Measurements from ENCODE around the gene INPP4B. TPM values are rescaled to one million over a fixed set of nuclear protein-coding genes. Genes with fewer than 3 reads are reported as not detected.

The INPP4B gene
- total and polyA plus RNA-seq, 2 donors: 2.3 to 7.8 TPM

- no peak for DNase-seq (ENCODE audit: low read depth in 6 of 9, low spot score in 9 of 9)
- peaks cover 0 to 3% of the 10 kb centered on the region in 2 donors for H3K4me1 ChIP-seq (ENCODE audit: control insufficient read depth in 2 of 2, insufficient read depth in 2 of 2, low read length in 2 of 2)
- WGBS: 89% methylated on average over 1 of the region's 1 CpG
- H3K4me3 ChIP-seq (ENCODE audit: low read length in 2 of 2): no peak overlapping the region
- no peak overlapping the region for H3K27ac ChIP-seq (ENCODE audit: low read depth in 1 of 2, low read length in 1 of 2)
- H3K36me3 ChIP-seq (ENCODE audit: control insufficient read depth in 2 of 2, insufficient read depth in 2 of 2, low read length in 1 of 2): no peaks in the 10 kb centered on the region
- H3K9me3 ChIP-seq (ENCODE audit: control insufficient read depth in 2 of 2, insufficient read depth in 1 of 2, low read length in 1 of 2): no peaks in the 10 kb centered on the region
- no peaks in the 10 kb centered on the region for H3K27me3 ChIP-seq (ENCODE audit: control insufficient read depth in 2 of 2, insufficient read depth in 1 of 2, low read length in 1 of 2)
These were observed 716.2 kb downstream of the INPP4B start for GRCh38 chr4:142129931-142130330.

- WGBS: 92% methylated on average over 3 of the region's 3 CpGs
- Histone ChIP-seq H3K27ac (ENCODE audit: low read depth in 1 of 2, low read length in 1 of 2) (no peak overlapping the region), H3K27me3 (ENCODE audit: control insufficient read depth in 2 of 2, insufficient read depth in 1 of 2, low read length in 1 of 2) (no peaks in the 10 kb centered on the region), H3K36me3 (ENCODE audit: control insufficient read depth in 2 of 2, insufficient read depth in 2 of 2, low read length in 1 of 2) (no peaks in the 10 kb centered on the region), H3K9me3 (ENCODE audit: control insufficient read depth in 2 of 2, insufficient read depth in 1 of 2, low read length in 1 of 2) (no peaks in the 10 kb centered on the region), H3K4me1 (ENCODE audit: control insufficient read depth in 2 of 2, insufficient read depth in 2 of 2, low read length in 2 of 2) (peaks cover 0 to 3% of the 10 kb centered on the region in 2 donors), H3K4me3 (ENCODE audit: low read length in 2 of 2) (no peak overlapping the region)
- DNase-seq (ENCODE audit: low read depth in 6 of 9, low spot score in 9 of 9): no peak
These were observed 716.6 kb downstream of the INPP4B start for GRCh38 chr4:142129473-142129872.

DNA sequence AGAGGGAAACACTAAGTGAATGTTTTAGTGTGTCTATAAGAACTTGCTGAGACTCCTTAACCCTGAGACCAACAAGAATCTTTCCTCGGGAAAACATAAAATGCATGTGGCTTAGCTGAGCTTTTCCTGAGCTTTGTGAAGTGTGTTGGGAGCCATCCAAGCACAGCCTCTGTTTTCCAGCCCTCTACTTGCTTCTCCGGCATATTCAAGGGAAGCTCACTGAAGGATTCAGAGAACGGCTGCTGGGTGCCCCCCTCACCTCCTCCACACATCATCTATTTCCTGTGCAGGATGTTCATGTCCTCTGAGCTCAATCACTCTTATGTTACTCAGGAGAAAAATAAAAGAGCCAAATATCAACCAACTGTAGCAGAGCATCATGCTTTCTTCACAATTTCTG is 717.6 kb downstream of the INPP4B start:
- WGBS: 44% methylated on average over 3 of the region's 3 CpGs
- Histone ChIP-seq H3K36me3 (ENCODE audit: control insufficient read depth in 2 of 2, insufficient read depth in 2 of 2, low read length in 1 of 2) (no peaks in the 10 kb centered on the region), H3K4me3 (ENCODE audit: low read length in 2 of 2) (no peak overlapping the region), H3K4me1 (ENCODE audit: control insufficient read depth in 2 of 2, insufficient read depth in 2 of 2, low read length in 2 of 2) (peaks cover 0 to 3% of the 10 kb centered on the region in 2 donors), H3K27me3 (ENCODE audit: control insufficient read depth in 2 of 2, insufficient read depth in 1 of 2, low read length in 1 of 2) (no peaks in the 10 kb centered on the region), H3K27ac (ENCODE audit: low read depth in 1 of 2, low read length in 1 of 2) (no peak overlapping the region), H3K9me3 (ENCODE audit: control insufficient read depth in 2 of 2, insufficient read depth in 1 of 2, low read length in 1 of 2) (no peaks in the 10 kb centered on the region)
- DNase-seq (ENCODE audit: low read depth in 6 of 9, low spot score in 9 of 9): peak in 2 of 9 donors; percentile 18 to 34

DNA sequence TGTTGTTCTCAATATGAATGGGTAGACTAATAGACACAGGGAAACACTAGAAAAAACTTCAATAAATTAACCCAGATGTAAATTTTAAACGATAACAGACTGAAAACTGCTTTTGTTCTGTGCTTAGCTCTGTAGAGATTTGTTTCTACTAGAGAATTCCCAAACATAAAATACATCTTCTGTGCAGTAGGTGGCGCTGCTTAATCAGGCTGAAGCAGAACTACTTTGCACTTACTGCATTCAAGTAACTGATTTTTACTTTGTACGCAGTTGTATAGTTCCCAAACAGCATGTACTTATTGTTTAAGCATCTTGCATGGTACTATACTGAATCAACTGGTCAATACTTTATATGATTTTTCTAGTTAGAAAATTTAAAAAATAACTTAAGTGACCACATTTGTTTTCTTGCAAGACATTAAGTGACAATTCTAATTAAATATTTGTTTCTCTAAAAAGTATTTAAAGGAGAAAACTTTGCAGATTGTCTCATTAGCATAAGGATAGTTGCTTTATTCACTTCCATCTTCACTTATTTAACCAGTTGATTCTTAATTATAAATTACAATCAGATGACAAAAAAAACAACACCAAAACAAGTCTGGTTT is 719.1 kb downstream of the INPP4B start:
- H3K4me1 ChIP-seq (ENCODE audit: control insufficient read depth in 2 of 2, insufficient read depth in 2 of 2, low read length in 2 of 2): peaks cover 0 to 3% of the 10 kb centered on the region in 2 donors
- no peak overlapping the region for H3K27ac ChIP-seq (ENCODE audit: low read depth in 1 of 2, low read length in 1 of 2)
- H3K36me3 ChIP-seq (ENCODE audit: control insufficient read depth in 2 of 2, insufficient read depth in 2 of 2, low read length in 1 of 2): no peaks in the 10 kb centered on the region
- H3K9me3 ChIP-seq (ENCODE audit: control insufficient read depth in 2 of 2, insufficient read depth in 1 of 2, low read length in 1 of 2): no peaks in the 10 kb centered on the region
- H3K4me3 ChIP-seq (ENCODE audit: low read length in 2 of 2): no peak overlapping the region
- no peaks in the 10 kb centered on the region for H3K27me3 ChIP-seq (ENCODE audit: control insufficient read depth in 2 of 2, insufficient read depth in 1 of 2, low read length in 1 of 2)
- peak; percentile 33 to 84 (median 67) for DNase-seq (ENCODE audit: low read depth in 6 of 9, low spot score in 9 of 9)
- 26% methylated on average over 3 of the region's 3 CpGs for WGBS

- DNase-seq (ENCODE audit: low read depth in 6 of 9, low spot score in 9 of 9): no peak
- Histone ChIP-seq H3K27me3 (ENCODE audit: control insufficient read depth in 2 of 2, insufficient read depth in 1 of 2, low read length in 1 of 2) (no peaks in the 10 kb centered on the region), H3K4me1 (ENCODE audit: control insufficient read depth in 2 of 2, insufficient read depth in 2 of 2, low read length in 2 of 2) (peaks cover 0 to 3% of the 10 kb centered on the region in 2 donors)
These were observed 721.2 kb downstream of the INPP4B start for GRCh38 chr4:142124874-142125273.

DNA sequence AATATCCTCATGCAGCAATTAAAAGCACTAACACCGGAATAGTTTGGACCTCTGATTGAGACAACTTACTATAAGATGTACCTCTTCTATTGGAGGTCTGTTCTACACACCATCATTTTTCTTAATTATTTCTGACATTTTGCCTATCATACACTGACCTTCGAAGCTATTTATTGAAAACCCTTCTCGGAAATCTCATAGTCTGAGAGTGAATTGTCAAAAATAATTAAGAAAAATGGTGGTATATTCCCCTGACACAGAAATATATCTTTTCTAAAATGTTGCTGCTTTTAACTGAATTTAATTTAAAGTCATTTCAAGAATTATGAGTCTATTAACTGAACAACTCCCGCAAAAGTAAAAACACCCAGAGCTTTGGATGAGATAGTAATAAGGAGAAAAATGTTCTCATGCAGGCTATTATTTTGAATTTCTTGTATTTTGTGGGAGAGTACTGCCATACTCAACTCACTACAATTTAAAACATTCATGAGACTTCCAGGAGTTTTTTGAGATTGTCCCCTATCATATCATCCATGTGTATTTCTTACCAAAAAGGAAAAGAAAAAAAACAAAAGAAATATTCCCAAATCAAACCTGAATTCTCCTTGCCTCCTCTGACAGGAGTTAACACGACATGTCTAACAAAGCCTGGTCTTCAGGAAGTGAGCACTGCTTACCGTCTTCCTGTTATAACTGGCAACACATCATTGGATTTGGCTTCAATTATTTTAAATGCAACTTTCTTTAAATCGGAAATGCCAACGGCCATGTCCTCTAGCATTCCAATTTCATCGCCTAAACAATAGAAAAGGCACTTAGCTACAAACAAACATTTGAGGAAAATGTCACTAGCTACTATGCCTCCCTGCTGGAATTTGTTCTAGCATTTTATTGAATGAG is 724.4 kb downstream of the INPP4B start:
- DNase-seq (ENCODE audit: low read depth in 6 of 9, low spot score in 9 of 9): no peak
- no peaks in the 10 kb centered on the region for H3K27me3 ChIP-seq (ENCODE audit: control insufficient read depth in 2 of 2, insufficient read depth in 1 of 2, low read length in 1 of 2)
- H3K4me3 ChIP-seq (ENCODE audit: low read length in 2 of 2): no peak overlapping the region
- 95% methylated on average over 9 of the region's 9 CpGs for WGBS
- no peaks in the 10 kb centered on the region for H3K36me3 ChIP-seq (ENCODE audit: control insufficient read depth in 2 of 2, insufficient read depth in 2 of 2, low read length in 1 of 2)
- no peak overlapping the region for H3K27ac ChIP-seq (ENCODE audit: low read depth in 1 of 2, low read length in 1 of 2)
- no peaks in the 10 kb centered on the region for H3K4me1 ChIP-seq (ENCODE audit: control insufficient read depth in 2 of 2, insufficient read depth in 2 of 2, low read length in 2 of 2)
- no peaks in the 10 kb centered on the region for H3K9me3 ChIP-seq (ENCODE audit: control insufficient read depth in 2 of 2, insufficient read depth in 1 of 2, low read length in 1 of 2)

More at GRCh38 chr4:142124874-142125273, 721.2 kb downstream of the INPP4B start:
- H3K36me3 ChIP-seq (ENCODE audit: control insufficient read depth in 2 of 2, insufficient read depth in 2 of 2, low read length in 1 of 2): no peaks in the 10 kb centered on the region
- H3K4me3 ChIP-seq (ENCODE audit: low read length in 2 of 2): no peak overlapping the region
- no peak overlapping the region for H3K27ac ChIP-seq (ENCODE audit: low read depth in 1 of 2, low read length in 1 of 2)
- 61% methylated on average over 2 of the region's 2 CpGs for WGBS
- H3K9me3 ChIP-seq (ENCODE audit: control insufficient read depth in 2 of 2, insufficient read depth in 1 of 2, low read length in 1 of 2): no peaks in the 10 kb centered on the region

- H3K4me3 ChIP-seq (ENCODE audit: low read length in 2 of 2): no peak overlapping the region
- H3K27ac ChIP-seq (ENCODE audit: low read depth in 1 of 2, low read length in 1 of 2): no peak overlapping the region
- 100% methylated on average over 1 of the region's 1 CpG for WGBS
- no peaks in the 10 kb centered on the region for H3K36me3 ChIP-seq (ENCODE audit: control insufficient read depth in 2 of 2, insufficient read depth in 2 of 2, low read length in 1 of 2)
- H3K9me3 ChIP-seq (ENCODE audit: control insufficient read depth in 2 of 2, insufficient read depth in 1 of 2, low read length in 1 of 2): no peaks in the 10 kb centered on the region
- no peaks in the 10 kb centered on the region for H3K4me1 ChIP-seq (ENCODE audit: control insufficient read depth in 2 of 2, insufficient read depth in 2 of 2, low read length in 2 of 2)
- DNase-seq (ENCODE audit: low read depth in 6 of 9, low spot score in 9 of 9): no peak
- H3K27me3 ChIP-seq (ENCODE audit: control insufficient read depth in 2 of 2, insufficient read depth in 1 of 2, low read length in 1 of 2): no peaks in the 10 kb centered on the region
These were observed 725.2 kb downstream of the INPP4B start for GRCh38 chr4:142120921-142121320.

GRCh38 chr4:142112451-142112850 is 733.6 kb downstream of the INPP4B start:
- Histone ChIP-seq H3K4me3 (ENCODE audit: low read length in 2 of 2) (no peak overlapping the region), H3K9me3 (ENCODE audit: control insufficient read depth in 2 of 2, insufficient read depth in 1 of 2, low read length in 1 of 2) (no peaks in the 10 kb centered on the region)
- WGBS: 97% methylated on average over 2 of the region's 2 CpGs

DNA sequence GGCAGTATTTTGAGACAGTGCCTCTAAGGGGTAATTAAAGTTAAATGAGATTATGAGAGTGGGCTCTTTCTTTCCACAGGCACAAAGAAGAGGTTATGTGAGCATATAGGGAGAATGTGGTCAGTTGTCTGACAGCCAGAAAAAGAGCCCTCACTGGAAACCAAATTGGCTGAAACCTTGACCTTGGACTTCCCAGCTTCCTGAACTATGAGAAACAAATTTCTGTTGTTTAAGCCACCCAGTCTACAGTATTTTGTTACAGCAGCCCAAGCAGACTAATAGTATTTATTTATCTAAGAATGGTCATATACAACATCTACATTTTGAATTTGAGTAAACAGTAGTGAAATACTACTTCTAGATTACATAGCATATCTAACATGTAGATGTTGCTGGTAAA is 736.0 kb downstream of the INPP4B start:
- H3K27me3 ChIP-seq (ENCODE audit: control insufficient read depth in 2 of 2, insufficient read depth in 1 of 2, low read length in 1 of 2): no peaks in the 10 kb centered on the region
- H3K9me3 ChIP-seq (ENCODE audit: control insufficient read depth in 2 of 2, insufficient read depth in 1 of 2, low read length in 1 of 2): no peaks in the 10 kb centered on the region
- no peaks in the 10 kb centered on the region for H3K4me1 ChIP-seq (ENCODE audit: control insufficient read depth in 2 of 2, insufficient read depth in 2 of 2, low read length in 2 of 2)
- no peak overlapping the region for H3K27ac ChIP-seq (ENCODE audit: low read depth in 1 of 2, low read length in 1 of 2)
- DNase-seq (ENCODE audit: low read depth in 6 of 9, low spot score in 9 of 9): no peak
- no peaks in the 10 kb centered on the region for H3K36me3 ChIP-seq (ENCODE audit: control insufficient read depth in 2 of 2, insufficient read depth in 2 of 2, low read length in 1 of 2)
- H3K4me3 ChIP-seq (ENCODE audit: low read length in 2 of 2): no peak overlapping the region

More at GRCh38 chr4:142112451-142112850, 733.6 kb downstream of the INPP4B start:
- Histone ChIP-seq H3K4me1 (ENCODE audit: control insufficient read depth in 2 of 2, insufficient read depth in 2 of 2, low read length in 2 of 2) (no peaks in the 10 kb centered on the region), H3K36me3 (ENCODE audit: control insufficient read depth in 2 of 2, insufficient read depth in 2 of 2, low read length in 1 of 2) (no peaks in the 10 kb centered on the region), H3K27me3 (ENCODE audit: control insufficient read depth in 2 of 2, insufficient read depth in 1 of 2, low read length in 1 of 2) (no peaks in the 10 kb centered on the region), H3K27ac (ENCODE audit: low read depth in 1 of 2, low read length in 1 of 2) (no peak overlapping the region)
- DNase-seq (ENCODE audit: low read depth in 6 of 9, low spot score in 9 of 9): no peak
